ENCODE data around the gene FXYD6. TPM values are rescaled to one million over a fixed set of nuclear protein-coding genes. Genes with fewer than 3 reads are reported as not detected.
A peak's percentile ranks its signal among the peaks of the same experiment; 100 is the strongest.

Gene FXYD6
- total RNA-seq, 1 donor from 2014 or later = not detected

DNA sequence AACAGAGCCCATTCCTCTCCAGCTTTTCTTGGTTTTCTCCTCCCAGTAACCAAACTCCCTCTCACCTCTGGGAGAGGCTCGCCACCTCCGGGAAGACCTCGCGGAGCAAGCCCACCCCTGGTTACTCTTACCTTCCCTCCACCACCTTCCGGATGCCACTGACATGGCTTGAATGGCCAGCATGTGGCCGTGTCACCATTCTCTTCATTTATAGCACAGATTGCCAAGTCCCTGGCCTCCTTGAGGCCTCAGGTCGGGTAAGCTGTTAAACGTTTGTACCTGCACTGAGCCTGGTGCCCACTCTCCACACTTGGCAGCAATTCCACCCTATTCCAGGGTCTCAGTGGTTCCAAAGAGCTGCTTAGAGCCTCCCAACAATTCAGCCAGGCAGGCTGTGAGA, 43.9 kb downstream of the FXYD6 start:
- H3K36me3 Mint-ChIP-seq (ENCODE audit: low read depth) = no peaks in the 10 kb centered on the region
- intact Hi-C loops (cut with micrococcal nuclease) = no loop called here
- TF ChIP-seq, protein P1, sequence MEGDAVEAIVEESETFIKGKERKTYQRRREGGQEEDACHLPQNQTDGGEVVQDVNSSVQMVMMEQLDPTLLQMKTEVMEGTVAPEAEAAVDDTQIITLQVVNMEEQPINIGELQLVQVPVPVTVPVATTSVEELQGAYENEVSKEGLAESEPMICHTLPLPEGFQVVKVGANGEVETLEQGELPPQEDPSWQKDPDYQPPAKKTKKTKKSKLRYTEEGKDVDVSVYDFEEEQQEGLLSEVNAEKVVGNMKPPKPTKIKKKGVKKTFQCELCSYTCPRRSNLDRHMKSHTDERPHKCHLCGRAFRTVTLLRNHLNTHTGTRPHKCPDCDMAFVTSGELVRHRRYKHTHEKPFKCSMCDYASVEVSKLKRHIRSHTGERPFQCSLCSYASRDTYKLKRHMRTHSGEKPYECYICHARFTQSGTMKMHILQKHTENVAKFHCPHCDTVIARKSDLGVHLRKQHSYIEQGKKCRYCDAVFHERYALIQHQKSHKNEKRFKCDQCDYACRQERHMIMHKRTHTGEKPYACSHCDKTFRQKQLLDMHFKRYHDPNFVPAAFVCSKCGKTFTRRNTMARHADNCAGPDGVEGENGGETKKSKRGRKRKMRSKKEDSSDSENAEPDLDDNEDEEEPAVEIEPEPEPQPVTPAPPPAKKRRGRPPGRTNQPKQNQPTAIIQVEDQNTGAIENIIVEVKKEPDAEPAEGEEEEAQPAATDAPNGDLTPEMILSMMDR (IDR thresholded peaks at IDR 0.05) = no peak
- POLR2A ChIA-PET = interaction anchor here (1.2 to 1.5 kb wide), 3 partner anchors 17 to 119 kb away, joined by 3 to 5 read pairs (median 4); no protein-coding TSS in a partner anchor
- DNase-seq (no peak), ATAC-seq (ENCODE audit: low read depth) (no peak)
- H3K27me3 Mint-ChIP-seq = peaks cover 10% of the 10 kb centered on the region
- H3K4me1 Mint-ChIP-seq = peaks cover 41% of the 10 kb centered on the region
- CTCF ChIA-PET = interaction anchor here (1.0 to 1.9 kb wide), 4 partner anchors 9 to 221 kb away, joined by 3 to 7 read pairs (median 3); no protein-coding TSS in a partner anchor
- H3K27ac Mint-ChIP-seq = peak overlapping the region; percentile 4
- H3K9me3 Mint-ChIP-seq = no peaks in the 10 kb centered on the region
- no peak overlapping the region for H3K4me3 Mint-ChIP-seq

DNA sequence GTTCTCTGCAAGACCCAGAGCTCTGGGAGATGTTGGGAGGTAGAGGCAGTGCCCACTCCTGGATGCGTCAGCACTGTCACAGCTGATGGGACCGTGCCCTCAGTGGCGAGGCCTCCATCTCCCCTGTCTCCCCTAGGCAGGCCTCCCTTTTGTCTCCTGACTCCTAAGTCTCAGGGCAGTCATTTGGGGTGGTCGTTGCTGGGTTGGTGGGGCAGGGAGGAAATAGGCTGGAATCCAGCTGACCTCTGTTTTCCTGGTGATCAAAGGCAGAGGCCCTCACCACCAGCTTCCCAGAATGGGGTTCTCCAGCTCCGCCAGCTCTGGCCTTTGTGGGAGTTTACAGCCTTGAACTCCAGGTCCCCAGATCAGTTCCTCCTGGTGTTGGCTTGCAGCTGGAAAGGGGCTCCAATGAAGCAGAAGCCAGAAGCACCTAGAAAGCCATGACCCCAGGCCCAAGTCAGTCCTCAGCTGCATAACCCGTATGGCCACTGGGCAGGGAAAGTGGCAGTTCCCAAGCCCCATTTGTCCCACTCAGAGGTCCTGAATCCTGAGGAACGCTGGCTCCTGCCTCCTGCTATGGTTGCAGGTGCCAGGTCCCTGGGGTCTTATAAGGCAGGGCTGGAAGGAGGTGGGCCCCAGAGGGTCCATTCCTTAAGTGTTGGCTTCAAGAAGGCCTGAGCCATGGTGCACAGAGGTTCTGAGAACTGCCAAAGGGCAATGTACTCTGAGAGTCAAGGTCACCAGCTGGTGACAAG, 44.6 kb downstream of the FXYD6 start:
- TF ChIP-seq, protein P1 (IDR thresholded peaks at IDR 0.05) = no peak
- intact Hi-C loops (cut with micrococcal nuclease) = no loop called here
- Mint-ChIP-seq H3K4me1 (peaks cover 43% of the 10 kb centered on the region), H3K4me3 (no peak overlapping the region), H3K27me3 (peaks cover 11% of the 10 kb centered on the region), H3K36me3 (ENCODE audit: low read depth) (no peaks in the 10 kb centered on the region), H3K27ac (no peak overlapping the region), H3K9me3 (no peaks in the 10 kb centered on the region)
- ChIA-PET CTCF (interaction anchor here (1.0 to 1.9 kb wide), 5 partner anchors 11 to 221 kb away, joined by 3 to 7 read pairs (median 3); no protein-coding TSS in a partner anchor), POLR2A (interaction anchor here (1.3 to 1.5 kb wide), 2 partner anchors 17 to 119 kb away, joined by 3 to 5 read pairs; no protein-coding TSS in a partner anchor)
- DNase-seq = no peak
- no peak for ATAC-seq (ENCODE audit: low read depth)

DNA sequence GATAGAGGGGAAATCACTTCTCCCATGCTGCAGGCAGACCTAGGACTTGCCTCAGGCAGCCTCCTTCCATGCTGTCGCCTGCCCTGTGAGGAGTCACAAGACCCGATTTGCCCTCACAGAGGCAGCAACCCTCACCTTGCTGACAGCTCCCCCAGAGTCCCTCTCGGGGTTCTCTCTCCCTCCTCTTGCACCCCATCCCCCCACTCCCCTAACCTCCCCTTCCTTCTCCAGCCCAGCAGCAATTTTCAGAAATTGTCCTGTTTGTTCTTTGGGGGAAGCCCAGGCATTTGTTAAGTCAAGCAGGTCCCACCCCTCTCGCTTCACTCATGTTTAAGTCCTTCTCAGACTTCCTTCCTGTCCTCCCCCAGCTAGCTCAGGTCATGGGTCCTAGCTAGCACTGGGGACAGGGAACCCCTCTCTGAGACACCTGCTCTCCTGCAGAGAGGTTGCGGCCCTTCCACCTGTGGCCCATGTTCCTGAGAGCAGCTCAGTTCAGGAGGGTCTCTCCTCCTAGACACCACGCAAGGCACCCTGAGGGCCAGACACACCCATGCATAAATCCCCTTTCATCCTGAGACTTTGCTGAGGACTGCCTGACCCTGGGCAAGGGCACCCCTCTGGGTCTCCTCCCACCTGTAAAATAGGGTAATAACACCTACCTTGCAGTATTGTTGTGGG, 45.6 kb downstream of the FXYD6 start:
- no peaks in the 10 kb centered on the region for H3K36me3 Mint-ChIP-seq (ENCODE audit: low read depth)
- intact Hi-C loops (cut with micrococcal nuclease) = no loop called here
- CTCF ChIA-PET = interaction anchor here (0.8 to 1.6 kb wide), 5 partner anchors 13 to 117 kb away, joined by 3 to 4 read pairs (median 3); no protein-coding TSS in a partner anchor
- H3K9me3 Mint-ChIP-seq = no peaks in the 10 kb centered on the region
- peak overlapping the region; percentile 32 for H3K27ac Mint-ChIP-seq
- peaks cover 11% of the 10 kb centered on the region for H3K27me3 Mint-ChIP-seq
- H3K4me1 Mint-ChIP-seq = peaks cover 46% of the 10 kb centered on the region
- H3K4me3 Mint-ChIP-seq = peak overlapping the region; percentile 40
- TF ChIP-seq, protein P1 (IDR thresholded peaks at IDR 0.05) = no peak
- POLR2A ChIA-PET = interaction anchor here (0.7 to 1.5 kb wide), 3 partner anchors 16 to 222 kb away, joined by 5 to 6 read pairs (median 5); no protein-coding TSS in a partner anchor
- ATAC-seq (ENCODE audit: low read depth) (no peak), DNase-seq (no peak)

DNA sequence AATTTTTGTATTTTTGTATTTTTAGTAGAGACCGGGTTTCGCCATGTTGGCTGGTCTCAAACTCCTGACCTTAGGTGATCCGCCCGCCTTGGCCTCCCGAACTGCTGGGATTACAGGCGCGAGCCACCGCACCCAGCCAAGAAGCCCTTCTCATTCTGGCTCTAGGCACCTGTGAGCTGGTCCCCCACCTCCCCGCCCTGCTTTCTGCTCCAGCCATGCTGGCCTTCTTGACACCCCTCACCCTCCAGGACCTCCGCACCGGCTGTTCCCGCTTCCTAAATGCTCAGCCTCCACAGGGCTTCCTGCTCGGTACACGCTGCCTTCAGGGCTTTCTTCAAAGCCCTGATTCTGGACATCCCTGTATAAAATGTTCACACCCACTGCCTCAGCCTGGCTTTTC, 46.4 kb downstream of the FXYD6 start:
- peaks cover 44% of the 10 kb centered on the region for H3K4me1 Mint-ChIP-seq
- ATAC-seq (ENCODE audit: low read depth) (no peak), DNase-seq (no peak)
- intact Hi-C loops (cut with micrococcal nuclease) = no loop called here
- ChIA-PET CTCF (interaction anchor here (0.8 to 1.5 kb wide), 3 partner anchors 11 to 117 kb away, joined by 3 to 4 read pairs (median 3); no protein-coding TSS in a partner anchor), POLR2A (interaction anchor here (0.6 to 3.4 kb wide), 3 partner anchors 13 to 223 kb away, joined by 4 to 101 read pairs (median 5); no protein-coding TSS in a partner anchor)
- TF ChIP-seq, protein P1 (IDR thresholded peaks at IDR 0.05) = no peak
- no peaks in the 10 kb centered on the region for H3K9me3 Mint-ChIP-seq
- no peaks in the 10 kb centered on the region for H3K36me3 Mint-ChIP-seq (ENCODE audit: low read depth)
- H3K27me3 Mint-ChIP-seq = peaks cover 16% of the 10 kb centered on the region
- peak overlapping the region; percentile 11 for H3K4me3 Mint-ChIP-seq
- peak overlapping the region; percentile 32 for H3K27ac Mint-ChIP-seq
